RWPE2 (cell line): ENCODE measurements around the gene GRIK2.
"Not testable (repeated sequence)": the region's sequence is repeated elsewhere in the genome, so short reads cannot be mapped to it uniquely, and the experiment has no call there.

Experiments used
- ATAC-seq: fragments of 200-7000 bp; cut with Tn5 transposase; 3 replicates; pipeline ENCODE4 v1.9.1; 2021; ENCODE audit warnings: low read depth
- DNase-seq: peaks from one replicate; pipeline ENCODE4 v3.0.0-alpha.2; 2020; ENCODE audit warnings: low spot score
- H3K27ac ChIP-seq: fragments of 450-650 bp; 2 replicates; pipeline ENCODE4 v1.5.1; 2017; ENCODE audit warnings: mild to moderate bottlenecking; ENCODE audit not compliant: poor library complexity, severe bottlenecking
- H3K27me3 ChIP-seq: fragments of 250-450 bp; sonication (Bioruptor Pico); 2 replicates; pipeline ENCODE4 v1.5.1; 2021; ENCODE audit warnings: mild to moderate bottlenecking, moderate library complexity; ENCODE audit not compliant: insufficient read depth, poor library complexity, severe bottlenecking
- H3K36me3 ChIP-seq: fragments of 250-450 bp; sonication (Bioruptor Pico); 2 replicates; pipeline ENCODE4 v1.5.1; 2020; ENCODE audit warnings: low read depth, mild to moderate bottlenecking, moderate library complexity
- H3K4me1 ChIP-seq: fragments of 250-450 bp; sonication (Bioruptor Pico); 2 replicates; pipeline ENCODE4 v1.5.1; 2021; ENCODE audit warnings: mild to moderate bottlenecking, moderate library complexity; ENCODE audit not compliant: insufficient read depth, poor library complexity, severe bottlenecking
- H3K4me3 ChIP-seq: fragments of 250-450 bp; sonication (Bioruptor Pico); 2 replicates; pipeline ENCODE4 v1.5.1; 2021; ENCODE audit warnings: mild to moderate bottlenecking, moderate library complexity; ENCODE audit not compliant: severe bottlenecking
- H3K9me3 ChIP-seq: fragments of 250-450 bp; sonication (Bioruptor Pico); 2 replicates; pipeline ENCODE4 v1.5.1; 2021; ENCODE audit warnings: mild to moderate bottlenecking, moderate library complexity; ENCODE audit not compliant: severe bottlenecking
- TF ChIP-seq, protein P1 (sequence below): fragments of 450-650 bp; IDR thresholded peaks from one replicate; pipeline ENCODE4 v1.5.1; 2017; ENCODE audit warnings: mild to moderate bottlenecking, moderate library complexity; ENCODE audit not compliant: poor library complexity, severe bottlenecking

Gene GRIK2

DNA sequence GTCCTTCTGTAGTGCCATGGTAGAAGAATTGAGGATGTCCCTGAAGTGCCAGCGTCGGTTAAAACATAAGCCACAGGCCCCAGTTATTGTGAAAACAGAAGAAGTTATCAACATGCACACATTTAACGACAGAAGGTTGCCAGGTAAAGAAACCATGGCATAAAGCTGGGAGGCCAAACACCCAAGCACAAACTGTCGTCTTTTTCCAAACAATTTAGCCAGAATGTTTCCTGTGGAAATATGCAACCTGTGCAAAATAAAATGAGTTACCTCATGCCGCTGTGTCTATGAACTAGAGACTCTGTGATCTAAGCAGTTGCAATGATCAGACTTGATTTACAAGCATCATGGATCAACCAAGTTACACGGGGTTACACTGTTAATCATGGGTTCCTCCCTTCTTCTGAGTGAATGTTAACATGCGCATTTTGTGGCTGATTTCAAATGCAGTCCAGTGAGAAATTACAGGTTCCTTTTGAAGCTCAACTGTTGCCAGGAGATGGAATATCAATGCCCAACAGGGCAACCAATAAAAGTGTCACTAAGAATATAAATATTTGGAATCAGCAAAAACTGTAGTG is 674.9 kb downstream of the GRIK2 start:
- TF ChIP-seq, protein P1, sequence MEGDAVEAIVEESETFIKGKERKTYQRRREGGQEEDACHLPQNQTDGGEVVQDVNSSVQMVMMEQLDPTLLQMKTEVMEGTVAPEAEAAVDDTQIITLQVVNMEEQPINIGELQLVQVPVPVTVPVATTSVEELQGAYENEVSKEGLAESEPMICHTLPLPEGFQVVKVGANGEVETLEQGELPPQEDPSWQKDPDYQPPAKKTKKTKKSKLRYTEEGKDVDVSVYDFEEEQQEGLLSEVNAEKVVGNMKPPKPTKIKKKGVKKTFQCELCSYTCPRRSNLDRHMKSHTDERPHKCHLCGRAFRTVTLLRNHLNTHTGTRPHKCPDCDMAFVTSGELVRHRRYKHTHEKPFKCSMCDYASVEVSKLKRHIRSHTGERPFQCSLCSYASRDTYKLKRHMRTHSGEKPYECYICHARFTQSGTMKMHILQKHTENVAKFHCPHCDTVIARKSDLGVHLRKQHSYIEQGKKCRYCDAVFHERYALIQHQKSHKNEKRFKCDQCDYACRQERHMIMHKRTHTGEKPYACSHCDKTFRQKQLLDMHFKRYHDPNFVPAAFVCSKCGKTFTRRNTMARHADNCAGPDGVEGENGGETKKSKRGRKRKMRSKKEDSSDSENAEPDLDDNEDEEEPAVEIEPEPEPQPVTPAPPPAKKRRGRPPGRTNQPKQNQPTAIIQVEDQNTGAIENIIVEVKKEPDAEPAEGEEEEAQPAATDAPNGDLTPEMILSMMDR: no peak
- Histone ChIP-seq H3K4me3 (no peak overlapping the region), H3K27me3 (no peaks in the 10 kb centered on the region), H3K27ac (no peak overlapping the region), H3K9me3 (no peaks in the 10 kb centered on the region), H3K36me3 (no peaks in the 10 kb centered on the region), H3K4me1 (no peaks in the 10 kb centered on the region)
- ATAC-seq (no peak), DNase-seq (no peak)

DNA sequence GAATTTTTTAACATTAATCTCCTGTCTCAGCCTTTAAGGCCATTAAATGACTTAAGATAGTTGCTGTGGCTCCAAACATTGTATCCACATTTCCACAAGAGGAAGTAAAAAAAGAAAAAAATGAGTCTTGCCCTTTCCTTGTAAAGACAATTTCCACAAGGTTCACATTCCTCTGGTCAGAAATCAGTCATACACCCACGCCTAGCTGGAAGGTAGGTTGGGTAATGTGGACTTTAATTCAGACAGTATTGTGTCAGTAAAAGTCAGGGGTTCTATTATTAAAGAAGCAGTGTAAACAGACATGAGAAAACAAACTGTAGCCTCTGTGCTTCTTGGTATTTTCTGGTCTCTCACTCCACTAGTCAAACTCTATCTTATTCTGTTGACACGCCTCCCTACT is 682.0 kb downstream of the GRIK2 start:
- Histone ChIP-seq H3K36me3 (no peaks in the 10 kb centered on the region), H3K27me3 (no peaks in the 10 kb centered on the region), H3K9me3 (no peaks in the 10 kb centered on the region), H3K4me1 (no peaks in the 10 kb centered on the region), H3K4me3 (no peak overlapping the region), H3K27ac (no peak overlapping the region)
- DNase-seq (no peak), ATAC-seq (no peak)
- TF ChIP-seq, protein P1: no peak

DNA sequence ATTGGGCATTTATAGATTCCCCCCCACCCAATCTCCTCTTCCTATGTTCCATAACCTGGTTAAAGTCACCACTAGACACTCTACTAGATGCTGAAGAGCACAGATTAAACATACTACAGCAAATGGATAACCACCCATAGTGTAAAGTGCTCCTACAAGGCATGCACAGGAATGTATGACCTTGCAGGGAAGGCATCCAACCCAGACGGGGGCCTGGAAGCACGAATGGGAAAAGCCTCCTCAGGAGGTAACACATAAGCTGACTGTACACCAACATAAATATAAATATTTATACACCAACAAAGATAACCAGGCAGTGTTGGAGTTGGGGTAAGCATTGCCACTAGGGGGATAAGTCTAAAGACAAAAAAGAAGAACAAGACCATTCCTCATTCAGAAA is 691.7 kb downstream of the GRIK2 start:
- DNase-seq: no peak

DNA sequence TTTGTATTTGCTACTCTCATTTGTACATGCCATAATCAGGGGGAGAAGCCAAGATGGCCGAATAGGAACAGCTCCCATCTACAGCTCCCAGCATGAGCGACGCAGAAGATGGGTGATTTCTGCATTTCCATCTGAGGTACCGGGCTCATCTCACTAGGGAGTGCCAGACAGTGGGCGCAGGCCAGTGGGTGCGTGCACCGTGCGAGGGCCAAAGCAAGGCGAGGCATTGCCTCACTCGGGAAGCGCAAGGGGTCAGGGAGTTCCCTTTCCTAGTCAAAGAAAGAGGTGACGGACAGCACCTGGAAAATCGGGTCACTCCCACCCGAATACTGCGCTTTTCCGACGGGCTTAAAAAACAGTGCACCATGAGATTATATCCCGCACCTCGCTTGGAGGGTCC is 694.7 kb downstream of the GRIK2 start:
- not testable (repeated sequence) for H3K27ac ChIP-seq, H3K4me3 ChIP-seq, ATAC-seq, H3K4me1 ChIP-seq, H3K36me3 ChIP-seq, H3K27me3 ChIP-seq, H3K9me3 ChIP-seq, DNase-seq

More for the DNA sequence above, 691.7 kb downstream of the GRIK2 start:
- H3K4me3 ChIP-seq: no peak overlapping the region
- TF ChIP-seq, protein P1: no peak
- H3K36me3 ChIP-seq: no peaks in the 10 kb centered on the region
- H3K4me1 ChIP-seq: no peaks in the 10 kb centered on the region
- ATAC-seq: no peak
- no peak overlapping the region for H3K27ac ChIP-seq
- no peaks in the 10 kb centered on the region for H3K27me3 ChIP-seq
- no peaks in the 10 kb centered on the region for H3K9me3 ChIP-seq

DNA sequence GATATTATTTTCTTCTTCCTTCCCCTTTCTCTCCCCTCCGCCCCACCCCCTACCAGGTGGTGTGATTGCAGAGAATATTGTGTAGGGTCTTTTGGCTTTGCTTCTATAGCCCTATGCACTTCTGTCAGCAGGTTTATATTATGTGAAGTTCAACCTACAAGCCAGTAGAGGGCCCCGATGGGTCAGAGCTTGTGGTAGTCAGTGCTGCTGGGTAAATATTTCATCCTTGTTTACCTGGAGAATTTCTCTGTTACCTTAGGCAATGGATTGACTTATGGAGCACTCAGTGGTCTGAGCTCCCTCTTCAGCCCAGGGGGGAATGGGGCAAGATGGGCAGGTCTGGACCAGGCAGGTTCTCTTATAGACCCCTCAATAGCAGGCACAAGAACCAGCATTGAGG is 720.9 kb downstream of the GRIK2 start:
- Histone ChIP-seq H3K27me3 (no peaks in the 10 kb centered on the region), H3K9me3 (no peaks in the 10 kb centered on the region), H3K4me1 (no peaks in the 10 kb centered on the region), H3K36me3 (no peaks in the 10 kb centered on the region), H3K4me3 (no peak overlapping the region), H3K27ac (no peak overlapping the region)
- ATAC-seq (peak; percentile 52; the same call in 2 of the 3 replicates), DNase-seq (no peak)
- TF ChIP-seq, protein P1: peak; percentile 36
